Peyer's patch (tissue), 4 donors: ENCODE measurements around the gene CCR6. TPM values are rescaled to one million over a fixed set of nuclear protein-coding genes. Genes with fewer than 3 reads are reported as not detected.
"Not testable (repeated sequence)": the region's sequence is repeated elsewhere in the genome, so short reads cannot be mapped to it uniquely, and the experiment has no call there.

Experiments
- DNase-seq, 3 donors: peaks; one replicate each; pipeline ENCODE4 v3.0.0-alpha.2; 2017 to 2019
- H3K27ac ChIP-seq, 4 donors: fragments of 200-600 bp; sonication (generic); one replicate each; pipeline ENCODE4 v1.5.1; 2016 to 2019
- H3K27me3 ChIP-seq, 2 donors: fragments of 200-600 bp; sonication (generic); one replicate each; pipeline ENCODE4 v1.5.1; 2019
- H3K36me3 ChIP-seq, 3 donors: fragments of 200-600 bp; sonication (generic); one replicate each; pipeline ENCODE4 v1.5.1; 2016 to 2019
- H3K4me1 ChIP-seq, 4 donors: fragments of 200-600 bp; sonication (generic); one replicate each; pipeline ENCODE4 v1.5.1; 2016 to 2019
- H3K4me3 ChIP-seq, 4 donors: fragments of 200-600 bp; sonication (generic); 1 replicate in 3 of 4; 2 replicates in 1 of 4; pipeline ENCODE4 v1.5.1; 2016 to 2019; ENCODE audit warnings: mild to moderate bottlenecking in 1 of 4
- H3K9me3 ChIP-seq, 4 donors: fragments of 200-600 bp; sonication (generic); one replicate each; pipeline ENCODE4 v1.5.1; 2016 to 2019; ENCODE audit warnings: mild to moderate bottlenecking in 1 of 4
- CTCF ChIP-seq, 6 experiments: fragments of 450-650 bp in 4 of 6; fragments of 200-600 bp in 2 of 6; sonication (generic) in 1 of 6; IDR thresholded peaks; one replicate each; pipeline ENCODE4 v1.5.1; 2017 to 2019; ENCODE audit warnings: antibody characterized with exemption in 6 of 6, mild to moderate bottlenecking in 3 of 6, moderate library complexity in 1 of 6
- POLR2A ChIP-seq, 2 donors: fragments of 450-650 bp; IDR thresholded peaks; one replicate each; pipeline ENCODE4 v1.5.1; 2017; ENCODE audit warnings: antibody characterized with exemption in 2 of 2, mild to moderate bottlenecking in 2 of 2, moderate library complexity in 2 of 2
- total RNA-seq, 4 donors: library from RNA; depleted of rRNA; stranded (reverse); fragments of >200 nt; gene quantifications; one replicate each; pipeline ENCODE4 v1.1.0, GENCODE V29; 2016

Gene CCR6
- total RNA-seq, 4 donors from 2014 or later = 0.67 to 5.0 TPM; not detected in 2

GRCh38 chr6:167087857-167088354 lies 35.0 kb upstream of the CCR6 start:
- H3K27me3 ChIP-seq = no peaks in the 10 kb centered on the region
- H3K36me3 ChIP-seq = no peaks in the 10 kb centered on the region
- no peak for DNase-seq
- TF ChIP-seq CTCF (IDR thresholded peaks at IDR 0.05) (no peak), POLR2A (IDR thresholded peaks at IDR 0.05) (no peak)
- no peak overlapping the region for H3K4me3 ChIP-seq
- no peak overlapping the region for H3K27ac ChIP-seq
- H3K9me3 ChIP-seq = peaks cover 0 to 4% (median 2%) of the 10 kb centered on the region in 4 donors
- H3K4me1 ChIP-seq = peaks cover 0 to 15% (median 2%) of the 10 kb centered on the region in 4 donors

DNA sequence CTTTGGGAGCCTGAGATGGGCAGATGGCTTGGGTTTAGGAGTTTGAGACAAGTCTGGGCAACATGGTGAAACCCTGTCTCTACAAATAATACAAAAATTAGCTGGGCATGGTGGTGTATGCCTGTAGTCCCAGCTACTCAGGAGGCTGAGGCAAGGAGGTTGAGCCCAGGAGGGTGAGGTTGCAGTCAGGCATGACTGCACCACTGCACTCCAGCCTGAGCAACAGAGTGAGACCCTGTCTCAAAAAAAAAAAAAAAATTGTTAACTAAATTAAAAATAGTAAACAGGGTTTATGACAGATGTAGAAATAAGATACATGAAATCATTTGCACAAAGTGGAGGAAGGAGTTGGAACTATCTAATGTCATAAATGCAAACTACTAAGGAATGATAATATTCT lies 34.2 kb upstream of the CCR6 start:
- H3K27me3 ChIP-seq, H3K4me3 ChIP-seq: not testable (repeated sequence)

GRCh38 chr6:167089243-167090142 lies 33.4 kb upstream of the CCR6 start:
- Histone ChIP-seq H3K4me1 (peaks cover 0 to 15% (median 6%) of the 10 kb centered on the region in 4 donors), H3K27ac (peak overlapping the region in 1 of 4 donors; percentile 90), H3K4me3 (no peak overlapping the region), H3K27me3 (no peaks in the 10 kb centered on the region), H3K9me3 (peaks cover 0 to 4% (median 2%) of the 10 kb centered on the region in 4 donors), H3K36me3 (no peaks in the 10 kb centered on the region)
- no peak for TF ChIP-seq CTCF (IDR thresholded peaks at IDR 0.05)
- no peak for TF ChIP-seq POLR2A (IDR thresholded peaks at IDR 0.05)
- peak in 1 of 3 donors; percentile 38 for DNase-seq

More for the DNA sequence above, 34.2 kb upstream of the CCR6 start:
- H3K4me1 ChIP-seq = peaks cover 0 to 15% (median 6%) of the 10 kb centered on the region in 4 donors
- not testable (repeated sequence) for H3K9me3 ChIP-seq, DNase-seq, H3K36me3 ChIP-seq, H3K27ac ChIP-seq

- no peak for DNase-seq
- Histone ChIP-seq H3K36me3 (no peaks in the 10 kb centered on the region), H3K4me1 (peaks cover 0 to 15% (median 10%) of the 10 kb centered on the region in 4 donors), H3K9me3 (peaks cover 0 to 4% (median 2%) of the 10 kb centered on the region in 4 donors), H3K4me3 (no peak overlapping the region), H3K27ac (peak overlapping the region in 2 of 4 donors; percentile 89 to 90), H3K27me3 (no peaks in the 10 kb centered on the region)
- TF ChIP-seq POLR2A (IDR thresholded peaks at IDR 0.05) (no peak), CTCF (IDR thresholded peaks at IDR 0.05) (no peak)
Measured at GRCh38 chr6:167090171-167090570, 32.7 kb upstream of the CCR6 start.

GRCh38 chr6:167091026-167091804 lies 31.7 kb upstream of the CCR6 start:
- TF ChIP-seq POLR2A (IDR thresholded peaks at IDR 0.05) (no peak), CTCF (IDR thresholded peaks at IDR 0.05) (no peak)

More at GRCh38 chr6:167091026-167091804, 31.7 kb upstream of the CCR6 start:
- peak in 2 of 3 donors; percentile 61 to 75 for DNase-seq
- H3K27me3 ChIP-seq = no peaks in the 10 kb centered on the region
- H3K4me3 ChIP-seq = no peak overlapping the region
- H3K36me3 ChIP-seq = no peaks in the 10 kb centered on the region
- peak overlapping the region in 3 of 4 donors; percentile 25 to 90 (median 89) for H3K27ac ChIP-seq
- peaks cover 0 to 4% (median 2%) of the 10 kb centered on the region in 4 donors for H3K9me3 ChIP-seq
- H3K4me1 ChIP-seq = peaks cover 0 to 16% (median 13%) of the 10 kb centered on the region in 4 donors
